ENCODE data around the gene CIB1.

DNA sequence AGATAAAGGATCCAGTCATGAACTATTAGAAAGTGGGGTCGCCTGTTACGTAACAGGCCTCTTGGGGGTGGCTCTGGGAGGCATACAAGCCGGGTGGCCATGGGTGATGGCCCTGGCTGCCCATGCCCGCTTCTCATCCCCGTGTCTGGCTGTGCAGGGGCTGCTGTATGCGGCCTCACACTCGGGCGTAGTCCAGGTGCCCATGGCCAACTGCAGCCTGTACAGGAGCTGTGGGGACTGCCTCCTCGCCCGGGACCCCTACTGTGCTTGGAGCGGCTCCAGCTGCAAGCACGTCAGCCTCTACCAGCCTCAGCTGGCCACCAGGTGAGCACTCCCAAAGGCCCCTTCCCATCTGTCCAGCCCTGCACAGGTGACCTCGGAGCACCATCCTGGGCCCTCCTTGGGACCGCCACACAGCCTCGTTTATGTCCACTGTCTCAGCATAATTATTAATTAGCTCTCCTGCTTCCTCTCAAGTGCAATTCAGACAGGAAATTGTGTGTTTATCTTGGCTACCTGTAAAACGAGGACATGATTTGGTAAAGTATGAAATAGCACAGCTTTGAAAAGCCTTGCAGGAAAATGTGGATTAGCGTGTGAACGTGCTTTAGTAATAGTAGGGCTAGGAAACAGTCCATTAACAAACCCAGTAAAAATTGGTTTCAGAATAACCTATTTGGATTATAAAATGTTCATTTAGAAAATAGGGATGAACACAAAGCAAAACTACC is 8.1 kb downstream of the CIB1 start:
- TF ChIP-seq POLR2A (IDR thresholded peaks at IDR 0.05) (no peak), CTCF (IDR thresholded peaks at IDR 0.05 in 4 of 5, conservative IDR thresholded peaks at IDR 0.05 in 1 of 5) (no peak)

Measured in gastrocnemius medialis (tissue), 4 donors.